Adipose tissue (tissue), 3 donors: ENCODE results near the gene PRMT3. TPM values are rescaled to one million over a fixed set of nuclear protein-coding genes. Genes with fewer than 3 reads are reported as not detected.
A peak's percentile ranks its signal among the peaks of the same experiment; 100 is the strongest.
"Not testable (repeated sequence)": the region's sequence is repeated elsewhere in the genome, so short reads cannot be mapped to it uniquely, and the experiment has no call there.

Source experiments
- H3K27ac ChIP-seq: one replicate; pipeline ENCODE4 v1.5.1; 2013; ENCODE audit warnings: low read depth, low read length
- WGBS, 3 donors: extraction: QIAGEN DNeasy Blood & Tissue Kit; methylation state at CpG; one replicate each; pipeline ENCODE4 v1.1.7; 2013; 5-methylcytosine and 5-hydroxymethylcytosine counted together
- polyA plus RNA-seq, 3 donors: library from polyadenylated mRNA; stranded (reverse); fragments of 200-250 nt; gene quantifications; one replicate each; pipeline ENCODE4 v1.2.3, GENCODE V29; 2013
- donor health status: healthy with polysubstance abuse.
- donor health status: Bipolar disorder and iron deficiency.
- donor health status: healthy.

PRMT3 gene
- 1 to 10 TPM; 4.1 to 7.6 (median 6.3) TPM for polyA plus RNA-seq

- H3K27ac ChIP-seq, result peak within 1 kb of the TSS; percentile 49
- WGBS, 3 donors, result 0 to 1% (median 1%) methylated on average over 90 to 96 of the region's 96 CpGs
These were observed at the start of gene PRMT3 for GRCh38 chr11:20387261-20388095. Gene PRMT3, plus strand, starts transcription at chr11:20387716. Its CDS starts 31 bp downstream, at chr11:20387747.

GRCh38 chr11:20342347-20343141 is 45.0 kb upstream of the PRMT3 start:
- no peak overlapping the region for H3K27ac ChIP-seq
- WGBS, 3 donors, result 24 to 27% (median 24%) methylated on average over 25 to 26 of the region's 26 CpGs

- no peak overlapping the region for H3K27ac ChIP-seq
- WGBS, 3 donors, result 63 to 79% (median 71%) methylated on average over 7 of the region's 7 CpGs
These were observed 36.4 kb upstream of the PRMT3 start for GRCh38 chr11:20351136-20351535.

- 54 to 66% (median 57%) methylated on average over 2 of the region's 2 CpGs for WGBS, 3 donors
- H3K27ac ChIP-seq, result no peak overlapping the region
These were observed 35.7 kb upstream of the PRMT3 start for GRCh38 chr11:20351751-20352262.

- 6 to 10% (median 6%) methylated on average over 6 of the region's 6 CpGs for WGBS, 3 donors
- H3K27ac ChIP-seq, result no peak overlapping the region
These were observed 33.6 kb upstream of the PRMT3 start for GRCh38 chr11:20353829-20354434.

- WGBS, 3 donors, result 26 to 52% (median 48%) methylated on average over 11 to 12 of the region's 12 CpGs
- H3K27ac ChIP-seq, result no peak overlapping the region
These were observed 32.0 kb upstream of the PRMT3 start for GRCh38 chr11:20355221-20356219.

- 38 to 52% (median 39%) methylated on average over 1 of the region's 1 CpG for WGBS, 3 donors
- no peak overlapping the region for H3K27ac ChIP-seq
These were observed 30.4 kb upstream of the PRMT3 start for GRCh38 chr11:20357150-20357549.

GRCh38 chr11:20360650-20361049 is 26.9 kb upstream of the PRMT3 start:
- 54 to 59% (median 58%) methylated on average over 7 of the region's 7 CpGs for WGBS, 3 donors
- H3K27ac ChIP-seq, result no peak overlapping the region

- 0% methylated on average over 1 of the region's 1 CpG for WGBS, 3 donors
- H3K27ac ChIP-seq, result no peak overlapping the region
These were observed 25.0 kb upstream of the PRMT3 start for GRCh38 chr11:20362481-20362880.

GRCh38 chr11:20363149-20363499 is 24.4 kb upstream of the PRMT3 start:
- 52 to 83% (median 82%) methylated on average over 2 of the region's 2 CpGs for WGBS, 3 donors

GRCh38 chr11:20363500-20364340 is 23.8 kb upstream of the PRMT3 start, which contains the start of gene HTATIP2:
Gene HTATIP2, plus strand, starts transcription at chr11:20363714. Its CDS starts 524 bp downstream, at chr11:20364238.
- peak within 1 kb of the TSS; percentile 11 for H3K27ac ChIP-seq
- WGBS, 3 donors, result 2% methylated on average over 65 to 68 of the region's 68 CpGs

More at GRCh38 chr11:20363149-20363499, 24.4 kb upstream of the PRMT3 start:
- no peak overlapping the region for H3K27ac ChIP-seq

- no peak overlapping the region for H3K27ac ChIP-seq
- WGBS, 3 donors, result 29 to 31% (median 30%) methylated on average over 6 of the region's 6 CpGs
These were observed 23.1 kb upstream of the PRMT3 start for GRCh38 chr11:20364341-20364792.

GRCh38 chr11:20365465-20365864 is 22.1 kb upstream of the PRMT3 start:
- WGBS, 3 donors, result 91 to 98% (median 94%) methylated on average over 6 of the region's 6 CpGs
- not testable (repeated sequence) for H3K27ac ChIP-seq

- 61 to 81% (median 68%) methylated on average over 9 of the region's 9 CpGs for WGBS, 3 donors
- no peak overlapping the region for H3K27ac ChIP-seq
These were observed 20.1 kb upstream of the PRMT3 start for GRCh38 chr11:20367313-20367948.

GRCh38 chr11:20368438-20368837 is 19.1 kb upstream of the PRMT3 start:
- H3K27ac ChIP-seq, result no peak overlapping the region

GRCh38 chr11:20369826-20370225 is 17.7 kb upstream of the PRMT3 start:
- no peak overlapping the region for H3K27ac ChIP-seq
